IPS-20b (cell line): Measurements from ENCODE around the gene ZNF618.

Source experiments
- H3K27ac ChIP-seq: one replicate; pipeline ENCODE4 v1.5.1; 2013; ENCODE audit warnings: low read length
- H3K27me3 ChIP-seq: 2 replicates; pipeline ENCODE4 v1.6.1; 2013; ENCODE audit warnings: mild to moderate bottlenecking, low read length, inconsistent platforms; ENCODE audit not compliant: insufficient read depth
- H3K36me3 ChIP-seq: 2 replicates; pipeline ENCODE4 v1.6.1; 2013; ENCODE audit warnings: low read depth, mild to moderate bottlenecking, inconsistent platforms, low read length, moderate library complexity; ENCODE audit not compliant: insufficient read depth
- H3K4me1 ChIP-seq: 2 replicates; pipeline ENCODE4 v1.6.1; 2013; ENCODE audit warnings: mild to moderate bottlenecking, control low read depth, inconsistent platforms, low read length, moderate library complexity; ENCODE audit not compliant: insufficient read depth
- H3K4me3 ChIP-seq: 2 replicates; pipeline ENCODE4 v1.5.1; 2013; ENCODE audit warnings: mild to moderate bottlenecking, low read length, inconsistent platforms
- H3K9ac ChIP-seq: 2 replicates; pipeline ENCODE4 v1.6.1; 2013; ENCODE audit warnings: low read depth, mild to moderate bottlenecking, inconsistent platforms, low read length, moderate library complexity
- H3K9me3 ChIP-seq: 2 replicates; pipeline ENCODE4 v1.6.1; 2013; ENCODE audit warnings: mild to moderate bottlenecking, low read depth, low read length, inconsistent platforms; ENCODE audit not compliant: insufficient read depth

ZNF618 gene

GRCh38 chr9:114031948-114032840 is 156.1 kb downstream of the ZNF618 start:
- Histone ChIP-seq H3K9me3 (no peaks in the 10 kb centered on the region), H3K4me3 (no peak overlapping the region), H3K27ac (no peak overlapping the region), H3K9ac (no peak overlapping the region), H3K36me3 (peaks cover 61% of the 10 kb centered on the region), H3K4me1 (no peaks in the 10 kb centered on the region), H3K27me3 (no peaks in the 10 kb centered on the region)

- Histone ChIP-seq H3K27me3 (no peaks in the 10 kb centered on the region), H3K36me3 (peaks cover 65% of the 10 kb centered on the region), H3K27ac (no peak overlapping the region), H3K4me3 (no peak overlapping the region), H3K9me3 (no peaks in the 10 kb centered on the region), H3K4me1 (peaks cover 9% of the 10 kb centered on the region; the same call in 1 of the 2 replicates), H3K9ac (no peak overlapping the region)
Observed at GRCh38 chr9:114033397-114034103, 157.4 kb downstream of the ZNF618 start.

- Histone ChIP-seq H3K4me1 (peaks cover 9% of the 10 kb centered on the region; the same call in 1 of the 2 replicates), H3K36me3 (peaks cover 63% of the 10 kb centered on the region), H3K27ac (no peak overlapping the region), H3K27me3 (no peaks in the 10 kb centered on the region), H3K9me3 (no peaks in the 10 kb centered on the region), H3K9ac (no peak overlapping the region), H3K4me3 (no peak overlapping the region)
Observed at GRCh38 chr9:114034196-114034595, 158.1 kb downstream of the ZNF618 start.

- Histone ChIP-seq H3K9ac (no peak overlapping the region), H3K36me3 (peaks cover 61% of the 10 kb centered on the region), H3K27ac (no peak overlapping the region), H3K27me3 (no peaks in the 10 kb centered on the region), H3K4me1 (peaks cover 9% of the 10 kb centered on the region; the same call in 1 of the 2 replicates), H3K9me3 (no peaks in the 10 kb centered on the region), H3K4me3 (no peak overlapping the region)
Observed at GRCh38 chr9:114034661-114035062, 158.6 kb downstream of the ZNF618 start.

GRCh38 chr9:114035221-114035844 is 159.2 kb downstream of the ZNF618 start:
- Histone ChIP-seq H3K9ac (no peak overlapping the region), H3K27me3 (no peaks in the 10 kb centered on the region), H3K4me1 (peaks cover 9% of the 10 kb centered on the region; the same call in 1 of the 2 replicates), H3K4me3 (no peak overlapping the region), H3K36me3 (peaks cover 59% of the 10 kb centered on the region), H3K9me3 (no peaks in the 10 kb centered on the region), H3K27ac (no peak overlapping the region)

GRCh38 chr9:114035845-114036801 is 160.0 kb downstream of the ZNF618 start:
- Histone ChIP-seq H3K27ac (no peak overlapping the region), H3K4me3 (no peak overlapping the region), H3K9ac (no peak overlapping the region), H3K9me3 (no peaks in the 10 kb centered on the region), H3K36me3 (peaks cover 52% of the 10 kb centered on the region), H3K27me3 (no peaks in the 10 kb centered on the region), H3K4me1 (peaks cover 9% of the 10 kb centered on the region; the same call in 1 of the 2 replicates)

- Histone ChIP-seq H3K36me3 (peaks cover 45% of the 10 kb centered on the region), H3K27me3 (no peaks in the 10 kb centered on the region), H3K9me3 (no peaks in the 10 kb centered on the region), H3K4me1 (peaks cover 9% of the 10 kb centered on the region; the same call in 1 of the 2 replicates), H3K4me3 (no peak overlapping the region), H3K9ac (no peak overlapping the region), H3K27ac (no peak overlapping the region)
Observed at GRCh38 chr9:114037249-114037648, 161.1 kb downstream of the ZNF618 start.

GRCh38 chr9:114037961-114038723 is 162.0 kb downstream of the ZNF618 start:
- H3K36me3 ChIP-seq = peaks cover 46% of the 10 kb centered on the region
- peaks cover 9% of the 10 kb centered on the region; the same call in 1 of the 2 replicates for H3K4me1 ChIP-seq
- H3K27me3 ChIP-seq = no peaks in the 10 kb centered on the region
- H3K9ac ChIP-seq = no peak overlapping the region
- no peaks in the 10 kb centered on the region for H3K9me3 ChIP-seq
- H3K4me3 ChIP-seq = no peak overlapping the region
- H3K27ac ChIP-seq = no peak overlapping the region

GRCh38 chr9:114038724-114039313 is 162.7 kb downstream of the ZNF618 start:
- no peaks in the 10 kb centered on the region for H3K27me3 ChIP-seq
- H3K27ac ChIP-seq = no peak overlapping the region
- no peaks in the 10 kb centered on the region for H3K9me3 ChIP-seq
- H3K4me1 ChIP-seq = peaks cover 9% of the 10 kb centered on the region; the same call in 1 of the 2 replicates
- no peak overlapping the region for H3K9ac ChIP-seq
- H3K4me3 ChIP-seq = no peak overlapping the region
- H3K36me3 ChIP-seq = peaks cover 43% of the 10 kb centered on the region

GRCh38 chr9:114039484-114039883 is 163.4 kb downstream of the ZNF618 start:
- Histone ChIP-seq H3K27ac (no peak overlapping the region), H3K4me3 (no peak overlapping the region), H3K9me3 (no peaks in the 10 kb centered on the region), H3K4me1 (peaks cover 9% of the 10 kb centered on the region; the same call in 1 of the 2 replicates), H3K27me3 (no peaks in the 10 kb centered on the region), H3K36me3 (peaks cover 39% of the 10 kb centered on the region), H3K9ac (no peak overlapping the region)
